Gastroesophageal sphincter (tissue), 4 donors: ENCODE measurements around the gene IGFL2. TPM values are rescaled to one million over a fixed set of nuclear protein-coding genes. Genes with fewer than 3 reads are reported as not detected.
"Not testable (repeated sequence)": the region's sequence is repeated elsewhere in the genome, so short reads cannot be mapped to it uniquely, and the experiment has no call there.

ENCODE experiments used
- ATAC-seq: fragments of 150-250 bp; one replicate; pipeline ENCODE4 v1.9.1; 2016; ENCODE audit warnings: mild to moderate bottlenecking, moderate library complexity
- H3K27ac ChIP-seq, 4 donors: fragments of 200-600 bp; sonication (generic) in 3 of 4; 1 replicate in 3 of 4; 2 replicates in 1 of 4; pipeline ENCODE4 v1.5.1; 2016 to 2019
- H3K27me3 ChIP-seq: fragments of 200-600 bp; sonication (generic); one replicate; pipeline ENCODE4 v1.5.1; 2019
- H3K36me3 ChIP-seq, 2 donors: fragments of 200-600 bp; sonication (generic); one replicate each; pipeline ENCODE4 v1.5.1; 2019; ENCODE audit warnings: control low read depth in 1 of 2
- H3K4me1 ChIP-seq, 3 donors: fragments of 200-600 bp; sonication (generic); 1 replicate in 2 of 3; 2 replicates in 1 of 3; pipeline ENCODE4 v1.5.1; 2016 to 2019; ENCODE audit warnings: control low read depth in 2 of 3
- H3K4me3 ChIP-seq, 2 donors: fragments of 200-600 bp; sonication (generic); one replicate each; pipeline ENCODE4 v1.5.1; 2019; ENCODE audit warnings: mild to moderate bottlenecking in 1 of 2, moderate library complexity in 1 of 2
- H3K9me3 ChIP-seq, 3 donors: fragments of 200-600 bp; sonication (generic); one replicate each; pipeline ENCODE4 v1.5.1; 2017 to 2019; ENCODE audit warnings: control low read depth in 2 of 3
- EP300 ChIP-seq: sonication (generic); formaldehyde crosslinking; IDR thresholded peaks from one replicate; pipeline ENCODE4 v1.6.1; 2017; ENCODE audit warnings: antibody characterized with exemption, mild to moderate bottlenecking
- POLR2A ChIP-seq, 2 donors: fragments of 450-650 bp; IDR thresholded peaks; one replicate each; pipeline ENCODE4 v1.6.1; 2017; ENCODE audit warnings: antibody characterized with exemption in 2 of 2, mild to moderate bottlenecking in 2 of 2, moderate library complexity in 1 of 2
- POLR2AphosphoS5 ChIP-seq: sonication (generic); formaldehyde crosslinking; IDR thresholded peaks from one replicate; pipeline ENCODE4 v1.6.1; 2017; ENCODE audit warnings: antibody characterized with exemption
- WGBS, 2 donors: methylation state at CpG; one replicate each; pipeline ENCODE4 v1.1.5; 2018; ENCODE audit warnings: low coverage in 1 of 2; 5-methylcytosine and 5-hydroxymethylcytosine counted together
- total RNA-seq, 4 donors: library from RNA; depleted of rRNA; stranded (reverse); fragments of >200 nt; gene quantifications; one replicate each; pipeline ENCODE4 v1.1.0, GENCODE V29; 2016
- TF ChIP-seq, protein P1 (sequence below), 4 experiments: fragments of 200-600 bp in 2 of 4; fragments of 450-650 bp in 2 of 4; sonication (generic) in 1 of 4; IDR thresholded peaks; one replicate each; pipeline ENCODE4 v1.5.1; 2017 to 2019; ENCODE audit warnings: antibody characterized with exemption in 4 of 4, mild to moderate bottlenecking in 2 of 4, moderate library complexity in 2 of 4

Gene IGFL2
- total RNA-seq, 4 donors from 2014 or later = not detected

GRCh38 chr19:46179076-46179759 is 31.2 kb downstream of the IGFL2 start:
- Histone ChIP-seq H3K36me3 (no peaks in the 10 kb centered on the region), H3K27me3 (peaks cover 34% of the 10 kb centered on the region), H3K9me3 (no peaks in the 10 kb centered on the region), H3K4me1 (no peaks in the 10 kb centered on the region), H3K4me3 (no peak overlapping the region), H3K27ac (no peak overlapping the region)
- ATAC-seq = no peak
- TF ChIP-seq EP300 (no peak), POLR2AphosphoS5 (no peak), POLR2A (IDR thresholded peaks at IDR 0.05) (no peak)
- TF ChIP-seq, protein P1, sequence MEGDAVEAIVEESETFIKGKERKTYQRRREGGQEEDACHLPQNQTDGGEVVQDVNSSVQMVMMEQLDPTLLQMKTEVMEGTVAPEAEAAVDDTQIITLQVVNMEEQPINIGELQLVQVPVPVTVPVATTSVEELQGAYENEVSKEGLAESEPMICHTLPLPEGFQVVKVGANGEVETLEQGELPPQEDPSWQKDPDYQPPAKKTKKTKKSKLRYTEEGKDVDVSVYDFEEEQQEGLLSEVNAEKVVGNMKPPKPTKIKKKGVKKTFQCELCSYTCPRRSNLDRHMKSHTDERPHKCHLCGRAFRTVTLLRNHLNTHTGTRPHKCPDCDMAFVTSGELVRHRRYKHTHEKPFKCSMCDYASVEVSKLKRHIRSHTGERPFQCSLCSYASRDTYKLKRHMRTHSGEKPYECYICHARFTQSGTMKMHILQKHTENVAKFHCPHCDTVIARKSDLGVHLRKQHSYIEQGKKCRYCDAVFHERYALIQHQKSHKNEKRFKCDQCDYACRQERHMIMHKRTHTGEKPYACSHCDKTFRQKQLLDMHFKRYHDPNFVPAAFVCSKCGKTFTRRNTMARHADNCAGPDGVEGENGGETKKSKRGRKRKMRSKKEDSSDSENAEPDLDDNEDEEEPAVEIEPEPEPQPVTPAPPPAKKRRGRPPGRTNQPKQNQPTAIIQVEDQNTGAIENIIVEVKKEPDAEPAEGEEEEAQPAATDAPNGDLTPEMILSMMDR (IDR thresholded peaks at IDR 0.05) = no peak
- 26 to 50% methylated on average over 7 to 9 of the region's 9 CpGs for WGBS, 2 donors

DNA sequence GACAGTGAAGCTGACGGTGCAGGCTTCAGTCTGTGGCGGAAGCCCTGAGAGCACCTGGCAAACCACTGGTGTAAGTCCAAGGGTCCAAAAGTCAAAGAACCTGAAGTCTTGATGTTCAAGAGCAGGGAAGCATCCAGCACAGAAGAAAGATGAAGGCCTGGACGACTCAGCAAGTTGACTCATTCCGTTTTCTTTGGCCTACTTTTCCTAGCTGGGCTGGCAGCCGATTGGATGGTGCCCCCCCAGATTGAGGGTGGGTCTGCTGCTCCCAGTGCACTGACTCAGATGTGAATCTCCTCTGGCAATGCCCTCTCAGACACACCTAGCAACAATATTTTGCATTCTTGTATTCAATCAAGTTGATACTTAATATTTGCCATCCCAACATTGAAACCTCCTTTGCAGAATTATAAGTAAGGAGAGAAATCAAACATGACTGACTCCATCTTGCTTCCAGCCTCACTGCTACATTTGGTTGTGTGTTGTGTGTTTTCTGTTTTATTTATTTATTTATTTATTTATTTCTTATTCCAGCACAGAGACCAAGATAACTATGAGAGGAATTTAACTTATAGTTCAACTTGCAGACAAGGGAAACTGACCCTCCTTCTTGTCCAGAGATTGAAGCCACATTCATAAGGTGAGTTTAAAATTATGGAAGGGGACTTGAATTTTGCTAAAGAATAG is 32.8 kb downstream of the IGFL2 start:
- Histone ChIP-seq H3K27me3 (peaks cover 34% of the 10 kb centered on the region), H3K9me3 (no peaks in the 10 kb centered on the region), H3K27ac (no peak overlapping the region), H3K36me3 (no peaks in the 10 kb centered on the region), H3K4me1 (no peaks in the 10 kb centered on the region), H3K4me3 (no peak overlapping the region)
- WGBS, 2 donors = 62 to 74% methylated on average over 3 to 5 of the region's 5 CpGs
- TF ChIP-seq EP300 = no peak
- no peak for TF ChIP-seq POLR2A (IDR thresholded peaks at IDR 0.05)
- no peak for TF ChIP-seq POLR2AphosphoS5
- TF ChIP-seq, protein P1 (IDR thresholded peaks at IDR 0.05) = no peak
- no peak for ATAC-seq

DNA sequence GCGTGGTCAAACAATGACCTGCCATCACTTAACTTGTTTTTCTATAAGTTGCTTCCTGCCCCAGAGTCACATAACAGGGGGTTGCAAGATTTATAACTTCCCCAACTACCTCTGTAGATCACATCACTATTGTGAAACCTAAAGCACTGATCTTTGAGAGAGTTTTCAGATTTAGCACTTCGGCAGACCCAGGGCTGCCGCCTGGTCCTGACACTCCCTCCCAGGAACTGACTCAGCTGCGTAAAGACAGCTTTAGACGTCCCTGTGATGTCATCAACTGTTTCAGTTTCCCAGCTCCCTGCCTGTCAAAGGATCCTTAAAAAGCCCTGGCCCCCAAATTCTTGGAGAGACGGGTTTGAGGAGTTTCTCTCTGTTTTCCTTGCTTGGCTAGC is 33.3 kb downstream of the IGFL2 start:
- ATAC-seq = no peak
- no peaks in the 10 kb centered on the region for H3K9me3 ChIP-seq
- peaks cover 36% of the 10 kb centered on the region for H3K27me3 ChIP-seq
- H3K4me1 ChIP-seq = no peaks in the 10 kb centered on the region
- H3K36me3 ChIP-seq = no peaks in the 10 kb centered on the region
- no peak overlapping the region for H3K4me3 ChIP-seq
- no peak overlapping the region for H3K27ac ChIP-seq
- TF ChIP-seq POLR2AphosphoS5 = no peak
- TF ChIP-seq, protein P1 (IDR thresholded peaks at IDR 0.05) = no peak
- WGBS, 2 donors = 50 to 77% methylated on average over 2 to 3 of the region's 6 CpGs

- Histone ChIP-seq H3K27me3 (peaks cover 25% of the 10 kb centered on the region), H3K36me3 (no peaks in the 10 kb centered on the region), H3K27ac (no peak overlapping the region), H3K4me3 (no peak overlapping the region), H3K4me1 (no peaks in the 10 kb centered on the region), H3K9me3 (no peaks in the 10 kb centered on the region)
- no peak for TF ChIP-seq EP300
- no peak for TF ChIP-seq POLR2AphosphoS5
- no peak for TF ChIP-seq POLR2A (IDR thresholded peaks at IDR 0.05)
- ATAC-seq = no peak
- 77 to 88% methylated on average over 6 to 8 of the region's 8 CpGs for WGBS, 2 donors
Measured at GRCh38 chr19:46182476-46182875, 34.4 kb downstream of the IGFL2 start.

DNA sequence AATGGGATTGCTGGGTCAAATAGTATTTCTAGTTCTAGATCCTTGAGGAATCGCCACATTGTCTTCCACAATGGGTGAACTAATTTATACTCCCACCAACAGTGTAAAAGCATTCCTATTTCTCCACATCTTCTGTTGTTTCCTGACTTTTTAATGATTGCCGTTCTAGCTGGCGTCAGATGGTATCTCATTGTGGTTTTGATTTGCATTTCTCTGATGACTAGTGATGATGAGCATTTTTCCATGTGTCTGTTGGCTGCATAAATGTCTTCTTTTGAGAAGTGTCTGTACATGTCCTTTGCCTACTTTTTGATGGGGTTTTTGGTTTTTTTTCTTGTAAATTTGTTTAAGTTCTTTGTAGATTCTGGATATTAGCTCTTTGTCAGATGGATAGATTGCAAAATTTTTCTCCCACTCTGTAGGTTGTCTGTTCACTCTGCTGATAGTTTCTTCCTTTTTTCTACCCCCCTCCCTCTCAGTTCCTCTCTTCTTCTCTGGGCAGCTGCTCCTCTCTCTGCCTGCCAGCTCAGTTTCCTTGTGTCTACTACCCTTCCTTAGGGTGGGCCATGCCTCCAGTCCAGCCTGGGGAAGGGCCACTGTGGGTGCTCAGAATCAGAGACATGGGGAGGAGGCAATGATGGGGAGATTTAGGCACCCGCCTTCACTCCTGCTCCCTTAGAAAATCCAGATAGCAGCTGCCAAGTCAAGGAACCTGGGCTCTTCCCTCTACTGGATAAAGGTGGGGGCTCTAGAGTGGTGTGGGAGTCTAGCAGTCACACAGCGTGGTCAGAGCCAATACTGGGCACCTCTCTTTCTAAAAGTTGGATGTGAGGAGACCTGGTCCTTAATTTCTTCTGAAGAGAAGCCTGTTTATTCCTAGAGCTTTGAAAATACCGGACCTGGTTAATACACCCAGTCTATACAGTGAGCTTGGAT is 37.0 kb downstream of the IGFL2 start:
- peaks cover 30% of the 10 kb centered on the region for H3K27me3 ChIP-seq
- 69 to 82% methylated on average over 4 to 6 of the region's 6 CpGs for WGBS, 2 donors

More for the DNA sequence above, 37.0 kb downstream of the IGFL2 start:
- H3K36me3 ChIP-seq, ATAC-seq, H3K9me3 ChIP-seq, H3K4me1 ChIP-seq, H3K4me3 ChIP-seq, H3K27ac ChIP-seq: not testable (repeated sequence)
